Embryonic facial prominence (tissue), 1 donor: Measurements from ENCODE around the gene ATP1A3.
A peak's percentile ranks its signal among the peaks of the same experiment; 100 is the strongest.

Experiments used
- DNase-seq: peaks from one replicate; pipeline ENCODE4 v3.0.0-alpha.2; 2016; ENCODE audit errors: extremely low spot score

ATP1A3 gene

GRCh38 chr19:41984961-41985360, 9.1 kb downstream of the ATP1A3 start:
- DNase-seq = no peak

- no peak for DNase-seq
Measured at GRCh38 chr19:41981724-41982123, 12.3 kb downstream of the ATP1A3 start.

GRCh38 chr19:41978470-41978869, 15.6 kb downstream of the ATP1A3 start:
- no peak for DNase-seq

GRCh38 chr19:41977916-41978315, 16.1 kb downstream of the ATP1A3 start:
- no peak for DNase-seq

- no peak for DNase-seq
Measured at GRCh38 chr19:41974652-41975051, 19.4 kb downstream of the ATP1A3 start.

- DNase-seq = no peak
Measured at GRCh38 chr19:41971363-41971762, 22.7 kb downstream of the ATP1A3 start.

GRCh38 chr19:41969772-41970458, 24.1 kb downstream of the ATP1A3 start:
- DNase-seq = no peak

- no peak for DNase-seq
Measured at GRCh38 chr19:41968751-41969595, 25.1 kb downstream of the ATP1A3 start.

GRCh38 chr19:41967054-41967783, 26.8 kb downstream of the ATP1A3 start:
- no peak for DNase-seq

- no peak for DNase-seq
Measured at GRCh38 chr19:41965106-41965505, 28.9 kb downstream of the ATP1A3 start.

- no peak for DNase-seq
Measured at GRCh38 chr19:41960973-41961372, 33.1 kb downstream of the ATP1A3 start.

- peak; percentile 93 for DNase-seq
Measured at GRCh38 chr19:41959056-41960053, 34.7 kb downstream of the ATP1A3 start, which contains the start of gene RABAC1. TSS of gene RABAC1 (minus strand) at chr19:41959321. CDS start at chr19:41959292, 29 bp downstream.

GRCh38 chr19:41958367-41959055, 35.5 kb downstream of the ATP1A3 start:
- DNase-seq = peak; percentile 43

- DNase-seq = peak; percentile 53
Measured at GRCh38 chr19:41957838-41958366, 36.1 kb downstream of the ATP1A3 start.

- no peak for DNase-seq
Measured at GRCh38 chr19:41957161-41957837, 36.7 kb downstream of the ATP1A3 start.

GRCh38 chr19:41956621-41957020, 37.4 kb downstream of the ATP1A3 start:
- no peak for DNase-seq

- DNase-seq = no peak
Measured at GRCh38 chr19:41955521-41955920, 38.5 kb downstream of the ATP1A3 start.

GRCh38 chr19:41951686-41952172, 42.3 kb downstream of the ATP1A3 start:
- DNase-seq = no peak

- DNase-seq = no peak
Measured at GRCh38 chr19:41947091-41947490, 46.9 kb downstream of the ATP1A3 start.
